ENCODE data around the gene KIRREL2.

Gene KIRREL2

GRCh38 chr19:35843676-35844481 lies 12.8 kb upstream of the KIRREL2 start:
- POLR2A ChIA-PET, result interaction anchor here (0.7 kb wide), 1 partner anchor 96 kb away, joined by 3 read pairs; the partner anchor contains the start of gene LIN37
- Histone ChIP-seq H3K4me1 (ENCODE audit: control insufficient read depth, insufficient read depth, low read length) (peaks cover 19% of the 10 kb centered on the region), H3K27ac (ENCODE audit: extremely low read depth, low read depth, low read length) (no peak overlapping the region), H3K9me3 (ENCODE audit: control insufficient read depth, insufficient read depth, low read depth, low read length) (no peaks in the 10 kb centered on the region; the same call in 1 of the 2 replicates), H3K36me3 (ENCODE audit: control insufficient read depth in 2 of 2, insufficient read depth in 1 of 2, low read length in 2 of 2) (no peaks in the 10 kb centered on the region), H3K4me3 (ENCODE audit: low read depth, low read length) (no peak overlapping the region)
- CTCF ChIA-PET, result interaction anchor here (0.7 kb wide), 1 partner anchor 267 kb away, joined by 3 read pairs; no protein-coding TSS in a partner anchor
- TF ChIP-seq KLF1 (tag by site-specific recombination; IDR thresholded peaks at IDR 0.05), result peak; percentile 94
- 0 out of 2 replicates have a peak, but pooled peaks have one; percentile 23 for TF ChIP-seq EGR2 (tag by site-specific recombination; IDR thresholded peaks at IDR 0.05; ENCODE audit: low read depth)
- TF ChIP-seq ZFHX2 (tag by site-specific recombination; conservative IDR thresholded peaks at IDR 0.05), result peak; percentile 18; the same call in 1 of the 2 replicates
- TF ChIP-seq SP3 (tag by site-specific recombination; IDR thresholded peaks at IDR 0.05), result 0 out of 2 replicates have a peak, but pooled peaks have one; percentile 28
- peak; percentile 53; the same call in 1 of the 2 replicates for TF ChIP-seq KLF8 (tag by site-specific recombination; IDR thresholded peaks at IDR 0.05)
- TF ChIP-seq ZNF571 (tag by site-specific recombination; IDR thresholded peaks at IDR 0.05), result no peak
- 0 out of 2 replicates have a peak, but pooled peaks have one; percentile 73 for TF ChIP-seq HOXA7 (CRISPR knock-in tag; IDR thresholded peaks at IDR 0.05; ENCODE audit: borderline replicate concordance)
- peak; percentile 43 for TF ChIP-seq SP2 (tag by site-specific recombination; IDR thresholded peaks at IDR 0.05)
- TF ChIP-seq ZBTB48 (tag by site-specific recombination; IDR thresholded peaks at IDR 0.05), result no peak
- TF ChIP-seq KLF9 (tag by site-specific recombination; IDR thresholded peaks at IDR 0.05; ENCODE audit: low read depth), result peak; percentile 87
- TF ChIP-seq ZBTB20 (tag by site-specific recombination; IDR thresholded peaks at IDR 0.05), result no peak
- no peak for TF ChIP-seq ZNF658 (tag by site-specific recombination; IDR thresholded peaks at IDR 0.05)

- Histone ChIP-seq H3K36me3 (ENCODE audit: control insufficient read depth in 2 of 2, insufficient read depth in 1 of 2, low read length in 2 of 2) (no peaks in the 10 kb centered on the region), H3K4me3 (ENCODE audit: low read depth, low read length) (no peak overlapping the region)
Measured at GRCh38 chr19:35844482-35845214, 12.1 kb upstream of the KIRREL2 start.

GRCh38 chr19:35845215-35846037 lies 11.3 kb upstream of the KIRREL2 start:
- Histone ChIP-seq H3K4me1 (ENCODE audit: control insufficient read depth, insufficient read depth, low read length) (peaks cover 19% of the 10 kb centered on the region), H3K36me3 (ENCODE audit: control insufficient read depth in 2 of 2, insufficient read depth in 1 of 2, low read length in 2 of 2) (no peaks in the 10 kb centered on the region), H3K27ac (ENCODE audit: extremely low read depth, low read depth, low read length) (no peak overlapping the region), H3K9me3 (ENCODE audit: control insufficient read depth, insufficient read depth, low read depth, low read length) (no peaks in the 10 kb centered on the region; the same call in 1 of the 2 replicates), H3K4me3 (ENCODE audit: low read depth, low read length) (peak overlapping the region; percentile 31)
- ChIA-PET POLR2A (interaction anchor here (0.5 to 1.2 kb wide), 7 partner anchors 10 to 105 kb away, joined by 3 read pairs; partner anchors contain the start of genes LIN37, PSENEN and U2AF1L4), CTCF (interaction anchor here (0.5 to 1.3 kb wide), 12 partner anchors 9 to 936 kb away, joined by 3 to 6 read pairs (median 4); partner anchors contain the start of gene WDR62)
- TF ChIP-seq ZNF768 (tag by site-specific recombination; IDR thresholded peaks at IDR 0.05) (no peak), PRDM2 (tag by site-specific recombination; IDR thresholded peaks at IDR 0.05; ENCODE audit: borderline replicate concordance) (no peak), ELK4 (IDR thresholded peaks at IDR 0.05; ENCODE audit: borderline replicate concordance, low read depth, low read length) (no peak)

More at GRCh38 chr19:35844482-35845214, 12.1 kb upstream of the KIRREL2 start:
- no peak overlapping the region for H3K27ac ChIP-seq (ENCODE audit: extremely low read depth, low read depth, low read length)
- ChIA-PET CTCF (interaction anchor here (0.5 to 1.3 kb wide), 12 partner anchors 10 to 935 kb away, joined by 3 to 6 read pairs (median 4); partner anchors contain the start of gene WDR62), POLR2A (interaction anchor here (0.6 to 1.2 kb wide), 6 partner anchors 9 to 104 kb away, joined by 3 read pairs; partner anchors contain the start of genes LIN37, PSENEN and U2AF1L4)
- no peaks in the 10 kb centered on the region; the same call in 1 of the 2 replicates for H3K9me3 ChIP-seq (ENCODE audit: control insufficient read depth, insufficient read depth, low read depth, low read length)
- peaks cover 19% of the 10 kb centered on the region for H3K4me1 ChIP-seq (ENCODE audit: control insufficient read depth, insufficient read depth, low read length)
- TF ChIP-seq ZNF121 (tag by site-specific recombination; IDR thresholded peaks at IDR 0.05) (peak; percentile 99), BCL11B (tag by site-specific recombination; IDR thresholded peaks at IDR 0.05; ENCODE audit: low read depth) (0 out of 2 replicates have a peak, but pooled peaks have one; percentile 15), ZNF514 (tag by site-specific recombination; IDR thresholded peaks at IDR 0.05) (0 out of 2 replicates have a peak, but pooled peaks have one; percentile 29), ZNF571 (tag by site-specific recombination; IDR thresholded peaks at IDR 0.05) (0 out of 2 replicates have a peak, but pooled peaks have one; percentile 25), ZNF10 (tag by site-specific recombination; IDR thresholded peaks at IDR 0.05) (no peak)

Data from HEK293 (cell line).